ENCODE results near the gene NKTR.

The NKTR gene

DNA sequence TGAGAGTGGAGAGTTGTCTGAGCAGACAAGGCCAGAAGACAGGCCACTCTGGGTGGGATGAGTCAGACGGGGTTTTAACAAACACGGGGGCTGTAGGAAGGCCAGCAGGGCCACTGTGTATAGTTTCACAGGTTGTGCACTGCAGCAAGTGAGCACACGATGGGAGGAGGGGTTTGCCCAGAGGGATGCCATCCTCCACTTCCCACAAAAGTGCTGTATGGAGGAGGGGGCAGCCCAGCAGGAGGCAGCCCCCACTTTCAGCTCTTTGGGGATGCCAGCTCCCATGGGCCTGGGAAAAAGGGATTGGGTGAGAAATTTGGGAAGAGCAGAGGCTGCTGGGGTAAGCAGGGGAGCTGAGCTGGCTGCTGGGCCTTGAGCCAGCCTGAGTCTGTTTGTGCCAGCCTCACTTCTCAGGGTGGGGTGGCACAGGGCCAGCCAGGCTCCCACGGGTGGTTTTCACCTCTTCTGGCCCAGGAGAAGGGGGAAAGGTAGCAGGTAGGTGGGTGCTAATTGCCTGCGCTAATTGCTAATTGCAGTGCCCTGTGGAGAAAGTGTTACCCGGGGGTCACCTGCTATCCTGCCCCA, 59.7 kb downstream of the NKTR start:
- in situ Hi-C loops (cut with MboI; ENCODE audit: low sequenced_read_pairs), result no loop called here

DNA sequence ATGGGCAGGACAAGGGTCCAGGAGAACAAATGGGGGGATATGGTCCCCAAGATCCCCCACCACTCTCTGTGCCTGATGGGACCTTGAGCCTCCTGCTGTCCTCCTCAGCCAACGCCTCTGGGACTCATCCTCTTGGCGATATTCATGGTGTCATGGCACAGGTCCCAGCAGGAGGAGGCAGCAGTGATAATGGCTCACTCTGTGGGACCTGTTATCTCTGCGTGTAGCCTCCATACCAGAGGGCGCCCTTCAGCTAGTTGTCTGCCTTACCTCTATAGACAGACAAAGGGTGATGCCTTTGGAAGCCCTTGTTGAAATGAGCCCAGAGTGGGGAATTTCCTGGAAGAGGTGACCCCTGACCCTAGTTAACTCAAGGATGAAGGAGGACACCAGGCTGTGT, 60.4 kb downstream of the NKTR start:
- in situ Hi-C loops (cut with MboI; ENCODE audit: low sequenced_read_pairs), result no loop called here

DNA sequence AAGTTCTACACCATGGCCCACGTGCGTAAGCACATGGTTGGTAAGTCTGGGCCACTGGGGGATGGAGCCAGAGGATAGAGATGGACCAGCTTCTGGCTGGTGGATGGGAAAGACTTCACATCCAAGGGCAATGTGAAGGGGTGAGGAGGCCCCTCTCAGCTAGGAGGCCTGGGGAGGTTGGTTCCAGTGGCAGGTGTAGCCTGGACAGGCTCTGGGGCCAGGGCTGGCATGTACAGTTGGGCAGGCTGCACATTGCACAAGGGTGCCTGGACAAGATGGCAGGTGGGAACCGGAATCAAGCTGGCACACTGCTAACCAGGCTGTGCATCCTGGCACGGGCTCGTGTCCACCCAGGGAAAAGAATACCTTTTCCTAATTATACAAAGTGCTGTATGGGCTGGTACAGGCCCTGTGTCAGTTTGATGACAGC, 61.1 kb downstream of the NKTR start:
- in situ Hi-C loops (cut with MboI; ENCODE audit: low sequenced_read_pairs), result no loop called here

DNA sequence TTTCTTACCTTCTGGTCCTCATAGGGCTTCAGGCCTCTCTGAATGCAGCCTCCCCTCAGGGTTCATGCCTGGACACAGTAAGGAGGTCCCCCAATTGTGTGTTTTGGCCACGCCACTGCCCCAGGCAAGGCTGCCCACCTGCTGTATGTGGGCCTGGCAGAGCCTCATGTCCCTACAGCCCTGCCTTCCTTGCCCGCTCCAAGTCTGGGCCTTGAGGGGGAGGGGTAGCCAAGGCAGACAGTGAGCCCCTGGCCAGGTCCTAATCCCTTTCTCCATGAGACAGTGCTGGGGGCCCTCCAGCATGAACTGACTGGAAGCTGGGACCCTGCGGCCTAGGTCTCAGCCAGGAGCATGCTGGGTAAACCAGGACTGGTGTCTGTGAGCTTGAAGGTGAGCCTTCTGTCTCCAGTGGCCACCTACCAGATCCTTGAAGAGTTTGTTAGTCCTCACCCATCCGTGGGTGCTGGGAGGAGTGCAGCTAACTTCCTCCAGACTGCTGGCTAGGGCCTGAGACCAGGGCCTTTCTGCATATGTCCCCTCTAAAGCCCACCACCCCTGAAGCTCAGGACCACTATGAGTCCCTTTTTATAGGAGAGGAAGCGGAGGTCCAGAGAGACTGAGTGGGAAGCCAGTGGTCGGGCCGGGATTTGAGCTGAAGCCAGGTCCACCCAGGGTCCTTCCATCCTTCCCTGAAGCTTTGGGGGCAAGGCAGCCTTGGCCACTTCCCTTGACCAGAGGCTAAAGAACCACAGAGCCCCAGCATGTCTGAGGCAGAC, 61.7 kb downstream of the NKTR start:
- in situ Hi-C loops (cut with MboI; ENCODE audit: low sequenced_read_pairs), result no loop called here

DNA sequence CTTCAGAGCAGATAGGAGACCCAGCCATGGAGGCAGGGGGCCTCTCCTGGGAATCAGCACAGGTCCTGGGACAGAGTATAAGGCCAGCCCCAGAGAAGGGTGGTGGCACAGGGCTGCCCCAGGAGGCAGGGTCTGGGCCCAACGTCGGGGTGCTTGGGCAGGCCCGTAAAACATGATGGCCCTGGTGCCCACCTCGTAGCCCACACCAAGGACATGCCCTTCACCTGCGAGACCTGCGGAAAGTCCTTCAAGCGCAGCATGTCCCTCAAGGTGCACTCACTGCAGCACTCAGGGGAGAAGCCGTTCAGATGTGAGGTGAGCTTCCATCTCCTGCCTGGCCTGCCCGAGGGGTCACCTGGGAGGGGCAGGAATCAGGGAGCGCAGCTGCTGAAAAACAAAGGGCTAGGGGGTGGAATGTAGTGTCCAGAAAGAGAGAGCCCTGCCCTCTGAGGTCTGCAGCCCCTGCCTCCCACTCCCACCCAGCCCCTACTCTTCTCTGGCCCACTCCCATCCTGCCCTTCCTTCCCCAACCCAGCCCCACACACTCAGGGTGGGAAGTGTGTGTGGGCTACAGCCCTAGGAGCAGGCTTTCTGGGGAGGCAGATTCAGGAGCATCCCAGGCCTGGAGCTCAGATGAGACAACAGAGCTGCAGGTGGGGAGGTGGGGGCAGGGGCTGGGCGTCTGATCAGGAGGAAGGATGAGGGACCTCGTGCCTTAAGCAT, 62.5 kb downstream of the NKTR start:
- in situ Hi-C loops (cut with MboI; ENCODE audit: low sequenced_read_pairs), result no loop called here

DNA sequence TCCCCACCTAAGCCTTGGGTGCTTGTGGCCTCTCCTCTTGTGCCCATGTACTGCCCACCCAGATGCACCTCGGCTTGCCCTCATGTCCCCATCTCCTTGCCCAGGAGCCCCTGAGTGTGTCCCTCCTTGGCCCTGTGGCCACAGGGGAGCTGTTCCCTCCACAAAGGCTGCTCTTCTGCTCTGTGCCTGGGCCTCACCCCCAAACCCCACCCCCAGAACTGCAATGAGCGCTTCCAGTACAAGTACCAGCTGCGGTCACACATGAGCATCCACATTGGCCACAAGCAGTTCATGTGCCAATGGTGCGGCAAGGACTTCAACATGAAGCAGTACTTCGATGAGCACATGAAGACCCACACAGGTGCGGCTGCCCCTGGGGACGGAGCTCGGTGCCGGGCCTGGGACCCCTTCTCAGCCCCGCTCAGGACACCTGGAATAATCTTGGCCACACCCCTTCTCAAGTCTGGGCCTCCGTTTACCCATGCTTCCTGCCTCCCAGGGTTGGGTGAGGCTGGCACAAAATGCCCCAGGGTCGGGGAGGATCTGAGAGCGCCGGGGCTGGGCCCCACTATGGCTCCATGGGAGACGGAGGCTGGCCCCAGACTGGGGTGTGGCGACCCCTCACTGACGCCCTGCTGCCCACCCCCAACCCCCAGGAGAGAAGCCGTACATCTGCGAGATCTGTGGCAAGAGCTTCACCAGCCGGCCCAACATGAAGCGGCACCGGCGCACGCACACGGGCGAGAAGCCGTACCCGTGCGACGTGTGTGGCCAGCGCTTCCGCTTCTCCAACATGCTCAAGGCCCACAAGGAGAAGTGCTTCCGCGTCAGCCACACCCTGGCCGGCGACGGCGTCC, 63.3 kb downstream of the NKTR start:
- in situ Hi-C loops (cut with MboI; ENCODE audit: low sequenced_read_pairs), result no loop called here

DNA sequence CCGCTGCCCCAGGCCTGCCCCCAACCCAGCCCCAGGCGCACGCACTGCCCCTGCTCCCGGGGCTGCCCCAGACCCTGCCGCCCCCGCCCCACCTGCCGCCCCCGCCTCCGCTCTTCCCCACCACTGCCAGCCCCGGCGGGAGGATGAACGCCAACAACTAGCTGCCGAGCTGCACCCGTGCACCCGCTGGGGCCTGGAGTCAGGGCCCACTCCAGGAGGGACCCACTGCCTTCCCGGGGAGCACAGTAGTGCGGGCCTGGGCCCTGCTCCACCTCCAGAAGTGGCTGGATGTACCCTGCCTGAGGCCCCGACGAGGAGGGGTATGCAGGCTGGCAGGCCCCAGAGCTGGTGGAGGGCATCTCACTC, 63.9 kb downstream of the NKTR start:
- in situ Hi-C loops (cut with MboI; ENCODE audit: low sequenced_read_pairs), result no loop called here

DNA sequence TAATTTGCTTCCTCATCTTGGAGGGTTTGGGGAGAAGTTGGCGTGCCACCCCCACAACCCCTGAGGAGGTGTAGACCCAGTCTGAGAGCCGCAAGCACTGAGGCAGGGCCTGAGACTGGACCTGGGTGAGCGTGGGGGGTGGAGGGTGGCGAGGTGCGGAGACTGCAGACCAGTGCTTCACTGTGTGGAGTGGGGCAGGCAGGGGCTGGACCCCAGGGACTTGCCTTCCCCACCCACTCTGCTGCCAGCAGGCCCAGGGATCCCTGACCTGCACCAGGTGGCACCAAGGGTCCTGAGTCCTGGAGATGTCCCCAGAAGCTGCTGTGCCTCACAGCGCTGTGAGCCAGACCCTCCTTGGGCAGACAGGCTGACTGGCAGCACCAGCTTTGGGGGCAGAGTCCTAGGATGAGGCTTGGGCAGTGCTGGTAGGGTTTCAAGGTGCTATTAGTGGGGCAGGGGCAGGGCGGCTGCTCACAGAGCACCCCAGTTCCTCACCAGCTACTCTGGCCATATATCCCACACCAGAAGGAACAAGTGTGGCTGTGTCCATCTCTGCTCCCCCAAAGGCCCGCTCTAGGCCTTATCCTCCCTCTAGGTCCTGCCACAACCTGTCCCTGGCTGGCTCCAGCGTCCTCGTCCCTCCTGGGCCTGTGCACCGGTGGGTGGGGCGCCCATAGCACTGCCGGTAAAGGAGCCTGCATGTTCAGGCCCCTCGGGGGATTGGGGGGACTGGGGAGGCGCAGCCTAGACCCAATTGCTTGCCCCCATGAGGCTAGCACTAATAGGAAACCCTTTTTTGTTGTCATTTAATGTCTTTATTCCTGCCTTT, 64.8 kb downstream of the NKTR start:
- in situ Hi-C loops (cut with MboI; ENCODE audit: low sequenced_read_pairs), result no loop called here

DNA sequence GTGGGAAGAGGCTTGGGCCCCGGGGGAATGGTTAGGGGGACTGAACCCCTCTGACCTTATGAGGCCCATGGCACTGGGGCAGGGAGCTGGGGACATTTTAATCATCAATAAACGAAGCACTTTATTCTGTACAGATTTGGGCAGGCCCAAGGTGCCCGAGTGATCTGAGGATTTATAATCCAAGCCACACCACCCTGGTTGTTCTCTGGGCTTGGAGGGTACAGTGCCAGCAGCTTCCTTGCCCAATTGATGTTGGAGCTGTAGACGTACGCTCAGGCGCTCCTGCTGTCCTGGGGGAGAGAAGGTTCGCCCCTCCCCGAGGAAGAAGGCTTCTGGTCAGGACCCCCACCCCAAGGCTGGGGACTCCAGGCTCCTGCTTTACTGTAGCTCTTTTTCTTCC, 65.5 kb downstream of the NKTR start:
- in situ Hi-C loops (cut with MboI; ENCODE audit: low sequenced_read_pairs), result no loop called here

DNA sequence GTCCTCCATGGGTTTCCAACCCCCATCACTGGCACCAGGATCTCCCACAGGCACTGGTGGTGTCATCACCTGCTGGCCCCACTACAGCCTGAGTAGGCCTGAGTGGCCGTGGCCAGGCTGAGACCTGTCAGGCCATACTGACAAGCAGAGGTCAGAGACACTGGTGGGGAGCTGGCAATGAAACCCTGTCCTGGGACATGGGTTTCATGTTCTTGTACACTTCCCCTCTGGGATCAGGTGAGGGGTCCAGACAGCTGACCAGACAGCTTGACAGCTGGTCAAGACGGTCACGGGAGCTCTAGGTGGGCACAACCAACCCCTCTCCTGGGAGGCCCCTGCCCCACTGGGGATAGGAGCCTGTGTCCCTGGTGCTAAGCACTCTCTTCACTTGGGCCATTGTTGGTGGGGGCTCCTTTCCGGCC, 66.1 kb downstream of the NKTR start:
- in situ Hi-C loops (cut with MboI; ENCODE audit: low sequenced_read_pairs), result no loop called here

DNA sequence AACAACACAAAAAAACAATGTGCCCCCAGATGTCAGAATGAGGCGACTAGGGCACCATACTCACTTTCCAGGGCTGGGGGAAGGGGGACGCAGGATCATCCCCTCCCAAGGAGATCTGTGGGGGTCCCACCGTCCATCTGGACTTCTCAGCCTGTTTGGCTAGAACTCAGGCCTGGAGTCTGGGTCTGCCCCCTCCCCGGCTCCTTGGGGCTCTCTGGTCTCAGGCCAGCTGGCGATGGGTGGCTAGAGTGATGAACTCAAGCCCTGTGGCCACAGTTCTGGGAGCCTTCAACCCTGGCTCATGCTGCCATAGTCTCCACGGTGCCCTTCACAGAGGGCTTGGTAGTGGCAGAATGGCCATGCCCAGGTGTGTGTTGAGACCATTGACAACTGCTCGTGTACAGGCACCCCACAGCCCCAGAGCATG, 66.6 kb downstream of the NKTR start:
- in situ Hi-C loops (cut with MboI; ENCODE audit: low sequenced_read_pairs), result no loop called here

DNA sequence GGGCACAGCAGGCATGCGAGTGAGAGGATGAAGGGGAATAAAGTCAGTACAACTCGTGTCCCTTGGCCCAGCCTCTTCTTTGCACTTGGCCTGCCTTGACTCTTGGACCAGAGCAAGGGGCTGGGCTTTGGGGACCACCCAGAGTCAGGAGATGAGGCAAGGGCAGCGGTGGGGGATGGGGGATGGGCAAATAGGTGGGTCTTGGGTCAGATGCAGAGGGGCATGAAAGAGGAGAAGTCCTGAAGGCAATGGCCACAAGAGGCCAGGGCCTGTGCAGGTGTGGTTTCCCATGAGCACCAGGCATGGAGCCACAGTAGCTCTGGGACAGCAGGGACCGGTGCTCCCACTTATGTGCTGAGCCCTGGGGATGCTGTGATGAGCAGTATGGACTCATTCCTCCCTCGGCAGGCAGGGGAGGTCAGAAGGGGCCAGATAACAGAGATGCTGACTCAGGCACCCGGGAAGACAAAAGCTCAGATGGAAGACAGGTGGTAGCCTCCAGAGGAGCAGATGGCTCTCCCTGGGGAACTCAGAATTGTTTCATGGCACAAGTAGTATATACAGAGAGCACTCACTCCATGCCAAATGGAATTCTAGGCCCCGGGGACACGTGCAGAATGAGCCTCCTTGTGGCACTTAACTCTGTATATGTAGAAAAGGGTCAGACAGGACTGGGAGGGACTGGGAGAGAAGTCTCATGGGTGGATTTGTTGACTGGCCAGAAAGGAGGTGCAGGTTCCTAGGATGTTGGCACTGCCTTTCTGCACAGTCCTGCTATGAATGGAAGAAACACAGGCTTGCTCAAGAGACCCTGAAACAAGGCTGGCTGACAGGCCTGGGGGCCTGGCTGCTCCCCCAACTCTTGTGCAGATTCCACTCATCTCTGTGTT, 67.3 kb downstream of the NKTR start:
- in situ Hi-C loops (cut with MboI; ENCODE audit: low sequenced_read_pairs), result no loop called here

DNA sequence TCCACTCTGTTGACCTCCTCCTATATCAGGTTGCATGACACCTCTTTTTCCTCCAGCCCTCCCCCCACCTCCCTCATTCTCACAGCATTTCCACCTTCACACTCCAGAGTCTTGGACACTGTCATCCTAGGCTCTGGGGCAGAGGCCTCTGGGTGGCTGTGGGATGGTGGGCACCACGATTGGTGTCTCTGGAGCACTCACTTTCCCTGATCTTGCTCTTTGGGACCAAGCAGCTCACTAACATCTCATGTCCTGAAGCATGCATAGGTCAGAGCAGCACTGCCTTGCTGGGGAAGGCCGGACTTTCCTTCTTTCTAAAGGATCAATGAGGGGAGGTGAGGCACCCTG, 67.9 kb downstream of the NKTR start:
- in situ Hi-C loops (cut with MboI; ENCODE audit: low sequenced_read_pairs), result no loop called here

DNA sequence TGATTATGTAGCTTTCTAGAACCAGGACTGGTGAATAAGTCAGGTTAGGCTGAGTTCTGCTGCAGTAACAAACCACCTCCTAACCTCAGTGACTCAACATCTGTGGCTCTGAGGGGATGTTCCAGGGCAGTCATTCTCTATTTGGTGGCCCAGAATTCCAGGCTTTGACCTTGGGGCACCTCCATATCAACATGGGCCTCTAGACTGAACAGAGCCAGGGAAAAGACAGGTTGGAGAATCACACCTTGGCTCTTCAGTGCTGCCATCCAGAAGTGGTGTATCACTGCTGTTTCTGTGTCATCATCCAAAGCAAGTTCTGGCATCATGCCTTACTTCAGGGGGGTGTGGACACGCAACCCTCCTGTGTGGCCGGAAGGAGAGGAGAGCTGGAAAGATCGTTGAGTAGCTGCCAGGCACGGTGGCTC, 68.3 kb downstream of the NKTR start:
- in situ Hi-C loops (cut with MboI; ENCODE audit: low sequenced_read_pairs), result no loop called here

DNA sequence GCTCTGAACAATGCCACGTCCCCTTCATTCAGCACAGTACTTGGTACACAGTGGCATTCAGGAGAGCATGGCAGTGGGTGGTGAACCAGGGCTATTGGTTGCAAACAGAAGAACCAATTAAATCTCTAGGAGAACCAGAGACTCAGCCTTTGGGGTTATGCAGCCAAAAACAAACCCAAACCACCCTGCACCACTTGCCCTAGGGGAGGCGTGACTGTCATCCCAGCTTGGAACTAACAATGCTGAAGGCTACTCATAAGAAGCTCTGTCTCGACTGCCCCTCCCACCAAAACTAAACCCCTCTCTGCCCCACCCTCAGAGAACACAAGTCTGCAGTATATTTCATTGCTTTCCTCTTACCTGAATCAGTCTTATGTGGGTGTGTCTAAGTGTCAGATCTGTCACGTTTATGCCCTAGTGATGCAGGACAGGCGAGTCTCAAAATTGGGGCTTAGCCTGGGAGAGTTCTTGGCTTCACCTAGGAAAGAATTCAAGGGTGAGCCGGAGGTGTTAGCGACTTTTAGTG, 69.6 kb downstream of the NKTR start:
- in situ Hi-C loops (cut with MboI; ENCODE audit: low sequenced_read_pairs), result no loop called here

DNA sequence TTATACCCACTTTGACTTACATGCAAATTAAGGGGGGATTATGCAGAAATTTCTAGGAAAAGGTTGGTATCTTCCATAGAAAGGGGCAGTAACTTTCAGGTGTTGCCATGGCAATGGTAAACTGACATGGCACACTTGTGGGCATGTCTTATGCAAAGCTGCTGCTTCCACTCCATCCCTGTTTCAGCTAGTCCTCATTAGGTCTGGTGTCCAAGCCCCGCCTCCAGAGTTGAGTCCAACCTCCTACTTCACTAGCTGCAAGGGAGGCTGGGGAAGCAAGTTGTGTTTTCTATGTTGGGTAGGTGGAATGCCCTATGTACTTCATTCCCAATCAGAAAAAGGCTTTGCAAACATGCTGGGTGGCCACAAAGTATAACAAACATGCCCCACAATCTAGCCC, 70.2 kb downstream of the NKTR start:
- in situ Hi-C loops (cut with MboI; ENCODE audit: low sequenced_read_pairs), result no loop called here

DNA sequence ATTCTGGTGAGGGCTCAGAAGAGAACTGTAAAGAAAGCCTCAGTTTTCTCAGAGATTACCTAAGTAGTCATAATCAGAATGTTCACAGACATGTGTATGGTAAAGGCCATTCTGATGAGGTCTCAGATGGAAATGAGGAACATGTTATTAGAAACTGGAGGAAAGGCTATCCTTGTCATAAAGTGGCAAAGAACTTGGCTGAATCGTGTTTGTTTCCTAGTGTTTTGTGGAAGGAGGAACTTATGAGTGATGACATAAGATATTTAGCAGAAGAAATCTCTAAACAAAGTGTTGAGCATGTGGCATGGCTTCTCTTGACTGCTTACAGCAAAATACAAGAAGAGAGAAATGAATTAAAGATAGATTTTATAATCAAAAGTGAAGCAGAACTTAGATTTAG, 72.0 kb downstream of the NKTR start:
- in situ Hi-C loops (cut with MboI; ENCODE audit: low sequenced_read_pairs), result no loop called here

DNA sequence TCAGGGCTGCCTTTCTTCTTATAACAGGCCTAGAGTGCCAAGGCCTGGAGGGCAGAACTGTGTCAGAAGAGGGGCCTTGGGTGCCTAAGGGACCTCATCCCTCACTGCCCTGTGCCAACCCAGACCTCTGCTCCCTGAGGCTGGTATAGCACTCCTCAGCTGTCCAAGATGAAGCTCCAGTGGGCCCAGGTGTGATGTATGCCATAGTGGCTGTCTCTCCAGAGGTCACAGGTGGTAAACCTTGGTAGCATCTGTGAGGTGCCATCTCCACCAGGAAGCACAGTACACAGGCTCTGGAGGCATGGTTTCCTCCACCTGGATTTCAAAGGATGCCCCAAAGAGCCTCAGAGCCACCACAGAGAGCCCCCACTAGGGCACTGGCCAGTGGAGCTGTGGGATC, 72.6 kb downstream of the NKTR start:
- in situ Hi-C loops (cut with MboI; ENCODE audit: low sequenced_read_pairs), result no loop called here

DNA sequence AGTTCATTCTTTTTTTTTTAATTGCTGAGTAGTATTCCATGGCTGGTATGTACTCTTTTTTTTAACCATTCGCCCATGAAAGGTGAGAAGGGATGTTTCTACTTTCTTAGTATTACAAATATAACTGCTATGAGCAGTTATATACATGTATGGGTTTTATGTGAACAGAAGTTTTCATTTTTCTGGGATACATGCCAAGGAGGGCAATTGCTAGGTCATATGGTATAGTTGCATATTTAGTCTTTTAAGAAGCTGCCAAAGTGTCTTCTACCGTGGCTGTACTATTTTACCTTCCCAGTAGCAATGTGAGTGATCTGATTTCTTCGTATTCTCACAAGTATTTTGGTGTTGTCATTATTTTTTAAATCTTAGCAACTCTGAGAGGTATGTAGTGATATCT, 73.7 kb downstream of the NKTR start:
- in situ Hi-C loops (cut with MboI; ENCODE audit: low sequenced_read_pairs), result no loop called here

Measured in hTERT RPE-1 (cell line).